GM21717 (cell line): ENCODE measurements around the gene NPAS2.
A peak's percentile ranks its signal among the peaks of the same experiment; 100 is the strongest.

Experiments used
- ATAC-seq: cut with Tn5 transposase; IDR thresholded peaks from one replicate; pipeline ENCODE4 v1.9.1; 2021; ENCODE audit warnings: mild to moderate bottlenecking, moderate library complexity; ENCODE audit not compliant: unreplicated experiment

NPAS2 gene

DNA sequence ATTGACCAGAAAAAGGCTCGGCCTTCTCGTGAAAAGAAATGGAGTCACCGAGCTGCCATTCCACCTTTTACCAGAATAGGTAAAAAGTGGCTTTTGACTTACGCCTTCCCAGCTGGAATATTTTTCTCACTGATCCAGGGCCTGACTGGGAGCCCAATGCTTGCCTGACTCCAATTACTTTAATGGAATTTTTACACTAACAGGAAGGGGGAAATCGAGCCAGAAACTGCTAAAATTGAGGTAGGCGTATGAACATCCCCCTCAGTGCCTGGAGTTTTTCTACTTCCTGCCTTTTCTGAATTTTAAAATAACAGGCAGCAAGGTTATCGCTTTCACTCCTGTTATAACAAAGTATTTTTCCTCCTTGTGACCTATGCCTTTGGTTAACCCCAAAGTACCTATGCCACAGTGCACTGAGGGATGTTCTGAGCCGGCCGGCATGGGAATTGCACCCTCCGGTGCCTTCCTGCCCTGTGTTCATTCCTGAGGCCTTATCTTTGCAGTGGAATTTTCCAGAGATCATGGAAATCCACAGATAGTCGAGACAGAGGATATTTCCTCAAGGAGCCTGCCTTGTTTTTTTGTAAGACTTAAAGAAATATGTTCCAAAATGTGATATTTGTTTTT lies 163.9 kb downstream of the NPAS2 start:
- no peak for ATAC-seq

DNA sequence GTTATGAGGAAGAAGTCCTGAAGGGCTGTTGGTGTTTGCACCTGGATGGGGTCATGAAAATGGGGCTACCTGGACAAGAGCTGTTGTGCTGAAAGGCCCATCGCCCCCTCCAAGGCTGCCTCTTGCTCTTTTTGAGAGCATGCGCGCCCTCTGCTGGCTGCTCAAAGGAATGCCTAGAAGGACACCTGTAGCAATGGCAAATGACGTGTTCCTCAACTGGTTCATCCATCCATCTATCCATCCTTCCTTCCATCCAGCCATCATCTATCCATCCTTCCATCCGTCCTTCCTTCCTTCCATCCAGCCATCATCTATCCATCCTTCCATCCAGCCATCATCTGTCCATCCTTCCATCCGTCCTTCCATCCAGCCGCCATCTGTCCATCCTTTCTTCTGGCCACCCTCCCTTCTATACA lies 165.0 kb downstream of the NPAS2 start:
- ATAC-seq: no peak

DNA sequence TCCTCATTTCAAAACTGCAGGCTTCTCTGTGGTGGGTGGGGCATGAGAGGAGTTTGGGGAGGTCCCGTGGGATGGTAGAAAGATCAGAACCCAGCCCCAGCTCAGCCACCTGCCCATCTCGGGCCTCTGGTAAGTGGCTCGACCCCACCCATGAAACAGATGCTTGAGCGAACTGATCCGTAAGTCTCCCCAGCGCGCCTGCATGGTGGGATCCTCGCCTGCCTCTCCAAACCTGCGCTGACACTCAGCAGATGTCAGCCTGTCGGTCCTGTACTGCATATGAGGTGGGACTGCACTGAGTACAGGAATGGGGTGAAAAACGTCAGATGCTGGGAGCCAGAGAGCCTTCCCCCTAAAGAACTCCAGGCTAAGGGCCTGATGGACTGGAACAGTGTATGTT lies 166.2 kb downstream of the NPAS2 start:
- ATAC-seq: no peak

DNA sequence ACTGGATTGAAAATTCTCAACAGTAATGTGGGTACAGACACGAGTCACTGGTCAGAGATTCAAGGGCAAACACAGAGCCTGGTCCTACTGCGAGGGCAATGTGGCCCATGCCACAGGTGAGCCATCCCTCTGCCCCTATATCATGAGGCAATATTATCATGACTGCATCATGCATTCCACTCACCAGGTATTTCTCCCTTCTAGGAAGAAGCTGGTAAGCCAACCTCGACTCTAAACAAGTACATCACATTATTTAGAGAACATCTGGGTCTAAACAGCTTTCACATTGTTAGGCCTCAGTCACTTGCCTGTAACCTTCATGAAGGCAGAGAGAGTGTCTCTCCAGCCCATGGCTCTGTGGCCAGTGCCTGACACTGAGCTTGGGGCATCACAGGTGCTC lies 167.6 kb downstream of the NPAS2 start:
- ATAC-seq: no peak

DNA sequence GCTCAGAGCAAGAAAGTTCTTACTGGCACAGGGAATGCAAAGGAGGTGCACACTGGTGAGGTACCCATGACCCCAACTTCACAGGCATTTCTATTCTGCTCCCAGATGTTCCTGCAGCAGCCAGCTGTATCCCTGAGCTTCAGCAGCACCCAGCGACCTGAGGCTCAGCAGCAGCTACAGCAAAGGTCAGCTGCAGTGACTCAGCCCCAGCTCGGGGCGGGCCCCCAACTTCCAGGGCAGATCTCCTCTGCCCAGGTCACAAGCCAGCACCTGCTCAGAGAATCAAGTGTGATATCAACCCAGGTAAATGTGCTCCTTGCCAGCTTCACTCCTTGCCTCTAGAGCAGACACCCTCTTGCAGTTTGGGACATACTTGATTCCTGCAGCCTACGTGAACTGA lies 168.0 kb downstream of the NPAS2 start:
- no peak for ATAC-seq

DNA sequence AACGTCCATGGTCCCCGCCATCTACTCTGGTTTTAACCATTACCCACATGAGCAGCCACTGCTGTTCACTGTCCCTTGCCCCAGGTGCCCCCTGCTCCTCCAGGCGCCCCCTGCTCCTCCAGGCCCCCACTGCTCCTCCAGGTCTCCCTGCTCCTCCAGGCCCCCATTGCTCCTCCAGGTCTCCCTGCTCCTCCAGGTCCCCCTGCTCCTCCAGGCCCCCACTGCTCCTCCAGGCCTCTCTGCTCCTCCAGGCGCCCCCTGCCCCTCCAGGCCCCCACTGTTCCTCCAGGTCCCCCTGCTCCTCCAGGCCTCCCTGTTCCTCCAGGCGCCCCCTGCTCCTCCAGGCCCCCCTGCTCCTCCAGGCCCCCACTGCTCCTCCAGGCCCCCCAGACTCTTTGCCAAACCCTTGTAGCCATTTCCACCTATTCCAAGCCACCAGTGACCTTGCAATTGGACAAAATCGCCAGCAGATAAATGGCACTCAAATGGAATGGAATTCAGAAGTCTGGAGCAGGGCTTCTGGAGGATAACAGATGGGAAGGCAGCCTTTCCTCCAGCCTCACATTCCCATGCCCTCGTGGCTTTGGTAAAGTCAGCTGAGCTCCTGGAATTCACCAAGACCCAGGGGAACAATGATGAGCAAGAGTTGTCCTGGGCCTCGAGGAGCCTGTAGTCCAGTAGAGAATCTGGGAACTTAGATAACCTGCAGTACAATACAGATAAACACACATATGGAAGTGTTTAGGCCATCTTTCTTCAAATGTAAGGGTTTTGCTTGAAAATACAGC lies 168.9 kb downstream of the NPAS2 start:
- no peak for ATAC-seq

DNA sequence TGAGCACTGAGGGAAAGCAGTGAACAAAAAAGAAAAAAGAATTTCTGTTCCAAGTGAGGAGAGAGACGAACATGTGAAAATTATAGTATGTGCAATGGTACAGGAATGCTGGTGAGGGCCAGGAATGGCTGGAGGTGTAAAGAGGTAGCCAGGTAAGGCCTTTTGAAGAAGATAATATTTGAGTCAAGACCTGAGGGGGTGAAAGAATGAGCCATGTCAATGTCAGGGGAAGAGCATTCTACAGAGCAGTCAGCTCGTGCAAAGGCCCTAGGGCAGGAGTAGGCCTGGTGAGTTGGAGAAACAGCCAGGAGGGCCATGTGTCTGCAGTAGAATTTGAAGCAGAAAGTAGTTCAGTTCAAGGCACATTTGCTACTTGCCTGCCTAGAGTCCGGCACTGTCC lies 169.7 kb downstream of the NPAS2 start:
- ATAC-seq: no peak

DNA sequence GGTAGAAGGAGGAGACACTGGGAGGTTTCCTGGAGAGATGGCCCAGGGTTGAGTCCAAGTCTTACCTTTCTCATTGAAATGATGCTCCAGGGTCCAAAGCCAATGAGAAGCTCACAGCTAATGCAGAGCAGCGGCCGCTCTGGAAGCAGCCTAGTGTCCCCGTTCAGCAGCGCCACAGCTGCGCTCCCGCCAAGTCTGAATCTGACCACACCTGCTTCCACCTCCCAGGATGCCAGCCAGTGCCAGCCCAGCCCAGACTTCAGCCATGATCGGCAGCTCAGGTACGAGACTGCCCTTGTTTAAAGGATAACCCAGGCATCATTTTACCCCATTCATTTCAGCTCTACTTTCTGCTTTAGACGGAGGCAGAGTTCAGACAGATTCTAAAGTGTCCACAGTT lies 170.2 kb downstream of the NPAS2 start:
- ATAC-seq: no peak

DNA sequence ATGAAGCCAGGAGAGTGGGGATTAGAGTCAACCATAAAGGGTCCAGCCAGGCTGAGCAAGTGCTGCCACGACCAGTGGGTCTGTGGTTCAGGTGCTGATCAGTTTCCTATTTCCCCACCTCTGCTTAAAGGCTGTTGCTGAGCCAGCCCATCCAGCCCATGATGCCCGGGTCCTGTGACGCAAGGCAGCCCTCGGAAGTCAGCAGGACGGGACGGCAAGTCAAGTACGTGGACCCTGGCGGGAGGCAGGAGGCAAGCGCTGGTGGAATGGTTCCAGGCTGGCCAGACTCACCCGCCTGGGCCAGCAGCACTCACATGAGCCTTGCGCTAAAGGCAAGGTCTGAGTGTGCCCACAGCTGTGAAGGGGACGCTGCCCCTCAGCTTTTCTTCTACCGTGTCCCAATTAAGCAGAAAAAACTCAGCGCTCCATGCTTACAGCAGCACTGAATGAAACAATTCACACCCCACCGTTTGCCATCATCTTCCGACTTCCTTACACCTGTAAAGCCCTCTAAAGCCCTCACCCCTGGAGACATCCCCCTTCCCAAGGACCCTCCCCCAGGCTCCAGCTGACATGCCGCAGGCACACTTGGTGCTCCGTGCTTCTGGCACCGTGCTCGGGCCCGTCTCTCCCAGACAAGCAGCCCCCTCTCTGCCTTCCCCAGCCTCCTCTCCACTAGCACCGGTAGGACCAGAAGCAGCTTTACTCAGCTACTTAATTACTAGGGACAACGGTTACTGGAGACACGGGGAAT lies 170.9 kb downstream of the NPAS2 start:
- no peak for ATAC-seq

DNA sequence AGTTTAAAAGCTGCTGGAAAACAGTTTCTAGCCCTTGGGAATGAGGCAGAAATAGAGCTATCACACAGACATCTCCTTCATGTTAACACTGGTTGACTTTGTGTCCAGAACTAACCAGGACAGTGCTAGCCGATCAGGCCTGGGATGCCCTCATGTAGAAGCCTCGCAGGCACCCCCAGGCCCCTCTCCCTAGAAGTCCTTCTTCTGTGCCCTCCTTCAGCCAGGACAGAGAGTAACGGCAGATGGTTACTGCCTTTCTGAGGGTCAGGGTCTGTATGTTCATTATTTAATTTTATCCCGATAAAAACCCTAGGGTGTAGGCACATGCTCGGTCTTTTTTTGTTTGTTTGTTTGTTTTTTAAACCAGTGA lies 171.4 kb downstream of the NPAS2 start:
- no peak for ATAC-seq

DNA sequence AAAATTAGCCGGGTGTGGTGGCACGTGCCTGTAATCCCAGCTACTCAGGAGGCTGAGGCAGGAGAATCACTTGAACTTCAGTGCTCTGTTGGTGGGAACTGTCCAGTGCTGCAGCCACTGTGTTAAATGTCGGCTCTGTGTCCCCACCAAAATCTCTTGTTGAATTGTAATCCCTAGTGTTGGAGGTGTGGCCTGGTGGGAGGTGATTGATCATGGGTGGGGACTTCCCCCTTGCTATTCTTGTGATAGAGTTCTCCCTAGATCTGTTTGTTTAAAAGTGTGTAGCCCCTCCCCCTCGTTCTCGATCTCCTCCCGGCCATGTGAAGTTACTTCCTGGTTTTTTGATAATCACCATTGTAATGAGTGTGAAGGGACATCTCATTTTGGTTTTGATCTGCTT lies 172.3 kb downstream of the NPAS2 start:
- ATAC-seq: no peak

DNA sequence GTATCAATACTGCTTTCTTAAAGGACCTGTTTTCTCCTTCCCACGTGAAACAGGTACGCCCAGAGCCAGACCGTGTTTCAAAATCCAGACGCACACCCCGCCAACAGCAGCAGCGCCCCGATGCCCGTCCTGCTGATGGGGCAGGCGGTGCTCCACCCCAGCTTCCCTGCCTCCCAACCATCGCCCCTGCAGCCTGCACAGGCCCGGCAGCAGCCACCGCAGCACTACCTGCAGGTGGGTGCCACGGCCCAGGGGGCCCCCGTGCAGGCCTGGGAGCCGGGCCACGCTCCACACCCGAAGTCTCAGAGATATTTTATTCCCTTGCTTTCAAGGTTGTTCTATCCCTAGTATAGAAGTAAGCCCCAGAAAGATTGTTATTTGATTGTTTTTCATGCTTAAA lies 173.4 kb downstream of the NPAS2 start:
- ATAC-seq: no peak

DNA sequence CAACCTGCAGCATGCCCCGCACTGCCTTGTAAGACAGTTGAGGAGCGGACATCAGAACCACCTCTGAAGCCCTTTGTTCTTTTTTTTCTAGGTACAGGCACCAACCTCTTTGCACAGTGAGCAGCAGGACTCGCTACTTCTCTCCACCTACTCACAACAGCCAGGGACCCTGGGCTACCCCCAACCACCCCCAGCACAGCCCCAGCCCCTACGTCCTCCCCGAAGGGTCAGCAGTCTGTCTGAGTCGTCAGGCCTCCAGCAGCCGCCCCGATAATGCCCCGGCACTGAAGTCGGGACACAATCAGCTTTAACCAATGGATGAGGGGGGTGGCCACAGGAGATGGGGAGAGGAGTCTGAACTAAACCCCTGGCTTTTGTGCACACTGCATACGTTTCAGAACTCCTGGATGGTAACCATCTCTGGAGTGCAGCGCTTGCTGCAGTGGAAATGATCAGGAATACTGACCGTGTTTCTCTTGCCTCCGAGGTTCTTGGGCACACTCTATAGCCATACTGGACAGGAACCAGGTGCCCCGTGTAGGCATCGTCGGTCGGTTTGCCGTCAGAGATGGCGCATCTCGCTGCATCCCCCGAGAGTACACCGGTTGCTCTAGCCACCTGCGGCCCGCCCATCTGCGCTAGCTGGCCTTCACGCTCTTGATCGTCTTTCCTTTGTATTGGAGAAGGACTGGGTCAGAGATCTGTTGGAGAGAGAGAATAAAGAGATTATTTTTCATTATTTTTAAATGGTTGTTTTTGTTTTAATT lies 175.6 kb downstream of the NPAS2 start:
- ATAC-seq: no peak

DNA sequence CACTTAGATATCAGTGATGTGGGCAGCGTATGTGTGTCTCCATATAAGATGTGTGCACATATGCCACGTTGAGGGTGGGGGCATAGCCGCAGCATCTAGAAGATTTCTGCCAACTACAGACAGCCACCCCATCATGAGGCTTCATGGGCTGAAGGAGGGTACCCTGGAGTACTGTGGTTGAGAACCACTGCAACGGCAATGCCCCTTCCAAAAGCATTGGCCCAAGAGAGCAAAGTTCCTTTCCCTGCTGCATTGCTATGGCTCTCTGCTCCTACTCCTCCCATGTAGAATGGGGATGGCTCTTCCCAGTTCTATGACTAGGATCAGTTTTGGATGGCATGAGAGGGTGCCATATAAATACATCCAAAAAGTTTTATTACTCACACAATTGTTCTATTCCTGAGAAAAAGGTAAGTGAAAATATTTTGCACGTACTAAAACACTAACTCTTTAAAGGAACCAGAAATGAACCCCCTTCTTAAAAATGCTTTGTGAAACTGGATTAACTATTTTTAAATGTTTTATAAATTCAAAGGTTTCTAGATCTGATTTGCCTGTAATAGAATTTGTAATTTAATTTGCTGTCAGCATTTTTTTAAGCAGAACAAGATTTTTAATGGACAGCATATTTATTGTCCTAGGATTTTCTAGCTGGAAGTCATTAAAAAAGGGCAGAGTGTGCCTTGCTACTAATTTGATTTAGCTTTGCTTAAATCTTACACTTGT lies 177.7 kb downstream of the NPAS2 start:
- no peak for ATAC-seq

DNA sequence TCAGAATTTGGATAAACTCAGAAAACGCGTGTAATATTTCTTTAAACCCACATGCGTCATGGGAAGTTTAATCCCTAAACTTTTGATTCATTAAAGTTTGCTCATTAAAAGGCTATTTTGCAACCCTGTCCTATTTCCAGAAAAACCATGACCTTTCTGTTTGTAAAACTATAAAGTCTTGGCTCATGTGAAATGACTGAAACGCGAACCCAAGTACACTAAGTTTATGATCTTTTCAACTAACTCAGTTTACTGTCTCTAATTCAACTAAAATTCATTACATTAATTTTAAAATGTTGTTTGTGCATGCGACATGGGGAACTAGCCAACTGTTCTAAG lies 178.3 kb downstream of the NPAS2 start:
- ATAC-seq: no peak

DNA sequence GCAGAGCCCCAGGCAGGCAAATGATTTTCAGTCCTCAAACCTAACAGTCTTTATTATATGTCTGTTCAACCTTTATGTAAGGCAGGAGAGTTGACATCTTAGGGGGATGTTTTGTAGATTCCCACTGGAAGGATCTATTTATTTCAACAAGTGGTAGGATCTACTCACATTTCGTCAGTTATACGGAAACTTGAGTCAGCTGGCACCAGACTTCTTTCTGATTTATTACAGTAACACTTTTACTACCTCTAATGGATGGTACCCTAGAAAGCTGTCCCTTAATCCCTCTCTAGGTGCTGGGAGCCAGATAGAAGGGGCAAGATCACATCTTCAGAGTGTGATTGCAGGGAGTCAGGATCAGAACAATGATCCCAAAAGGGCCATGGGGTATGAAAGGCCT lies 180.1 kb downstream of the NPAS2 start:
- no peak for ATAC-seq

DNA sequence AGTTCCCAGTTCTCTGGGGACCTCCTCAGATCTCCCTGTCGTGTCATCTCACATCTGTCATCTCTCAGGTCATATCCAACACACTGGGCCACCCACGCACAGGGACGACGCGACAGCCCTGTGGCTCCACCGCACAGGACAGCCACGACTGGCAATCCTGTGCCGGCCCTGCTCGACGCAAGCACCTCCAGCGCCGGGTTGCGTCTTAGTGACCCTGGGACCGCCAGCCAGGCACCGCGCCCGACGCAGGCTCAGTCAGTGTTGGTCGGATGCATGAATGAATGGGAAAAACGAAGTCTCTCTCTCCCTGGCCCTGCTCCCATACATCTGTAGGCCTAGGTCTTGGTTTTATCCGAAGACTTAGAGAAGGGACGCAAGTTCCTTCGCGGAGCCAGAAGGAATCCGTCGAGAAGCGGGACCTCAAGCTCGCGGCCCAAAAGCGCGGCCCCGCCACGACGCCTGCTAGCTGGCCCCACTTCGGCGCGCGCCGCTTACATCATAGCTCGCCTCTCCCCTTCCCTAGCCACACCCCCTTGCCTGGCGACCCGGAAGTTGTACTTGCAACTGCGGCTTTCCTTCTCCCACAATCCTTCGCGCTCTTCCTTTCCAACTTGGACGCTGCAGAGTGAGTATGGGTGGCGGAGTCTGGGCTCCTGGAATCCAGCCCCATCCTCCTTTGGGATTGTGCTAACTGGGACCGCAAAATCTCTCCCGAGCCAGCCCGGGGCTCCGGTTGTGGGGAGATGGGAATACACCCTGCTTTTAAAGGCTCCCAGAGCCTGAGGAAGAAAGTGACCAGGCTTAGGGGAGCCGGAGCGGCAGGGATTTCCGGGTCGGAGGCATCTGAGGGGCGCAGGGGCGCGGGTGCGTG lies 182.0 kb downstream of the NPAS2 start, which contains the start of gene RPL31:
TSS of gene RPL31 (plus strand) at position 599 of the 871 bp plus-strand sequence. CDS start 413 bp downstream, outside the sequence.
- ATAC-seq: peak; percentile 98

DNA sequence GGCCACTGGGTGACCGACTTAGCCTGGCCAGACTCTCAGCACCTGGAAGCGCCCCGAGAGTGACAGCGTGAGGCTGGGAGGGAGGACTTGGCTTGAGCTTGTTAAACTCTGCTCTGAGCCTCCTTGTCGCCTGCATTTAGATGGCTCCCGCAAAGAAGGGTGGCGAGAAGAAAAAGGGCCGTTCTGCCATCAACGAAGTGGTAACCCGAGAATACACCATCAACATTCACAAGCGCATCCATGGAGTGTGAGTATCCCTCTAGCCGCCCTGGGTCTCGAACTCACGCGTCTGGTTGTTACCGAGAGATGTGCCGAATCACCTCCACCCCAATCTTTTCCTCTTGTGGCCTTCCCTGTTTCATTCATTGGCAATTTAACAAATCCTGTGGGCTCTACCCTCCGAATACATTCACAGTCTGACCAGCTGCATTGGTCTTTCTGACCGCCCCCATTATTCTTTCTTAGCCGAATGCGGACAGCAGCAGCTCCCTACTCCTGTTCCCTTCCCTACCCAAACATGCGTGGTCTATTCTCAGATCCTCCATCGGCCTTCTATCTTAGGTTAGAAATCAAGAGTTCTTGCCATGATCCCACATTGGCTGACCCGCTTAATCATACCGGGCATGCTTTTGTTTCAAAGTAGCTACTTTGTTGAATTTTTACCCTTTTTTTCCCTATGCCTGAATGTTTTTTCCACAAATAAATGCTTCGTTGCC lies 182.8 kb downstream of the NPAS2 start:
- no peak for ATAC-seq

DNA sequence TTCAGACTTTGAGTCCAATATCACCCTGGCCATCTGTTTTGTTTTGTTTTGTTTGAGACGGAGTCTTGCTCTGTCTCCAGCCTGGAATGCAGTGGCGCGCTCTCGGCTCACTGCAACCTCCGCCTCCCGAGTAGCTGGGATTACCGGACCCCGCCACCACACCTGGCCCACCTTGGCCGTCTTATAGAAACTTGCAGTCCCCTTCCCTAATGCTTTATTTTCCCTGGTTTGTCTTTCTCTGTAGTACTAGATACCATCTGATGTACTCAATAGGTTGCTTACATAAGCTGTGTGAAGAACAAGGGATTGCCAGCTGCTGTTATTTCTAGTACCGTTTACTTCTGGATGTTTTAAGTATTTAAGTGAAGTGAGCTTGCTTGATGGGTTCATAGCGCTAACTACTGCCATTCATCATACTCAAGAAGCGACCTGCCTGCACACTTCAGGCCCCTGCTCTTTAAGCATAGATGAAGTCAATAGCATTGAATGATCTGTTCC lies 183.4 kb downstream of the NPAS2 start:
- no peak for ATAC-seq
